GM18511 (cell line): ENCODE data around the gene NOTCH2NLA.
"Not testable (repeated sequence)": the region's sequence is repeated elsewhere in the genome, so short reads cannot be mapped to it uniquely, and the experiment has no call there.

ENCODE experiments used
- ATAC-seq: cut with Tn5 transposase; IDR thresholded peaks from one replicate; pipeline ENCODE4 v1.9.1; 2021; ENCODE audit warnings: mild to moderate bottlenecking, moderate library complexity; ENCODE audit not compliant: unreplicated experiment

The NOTCH2NLA gene

GRCh38 chr1:146228710-146229477, at the start of gene NOTCH2NLA:
TSS of gene NOTCH2NLA (minus strand) at chr1:146229021. CDS start at chr1:146189337, 39,684 bp downstream.
- ATAC-seq = peak; percentile 48

DNA sequence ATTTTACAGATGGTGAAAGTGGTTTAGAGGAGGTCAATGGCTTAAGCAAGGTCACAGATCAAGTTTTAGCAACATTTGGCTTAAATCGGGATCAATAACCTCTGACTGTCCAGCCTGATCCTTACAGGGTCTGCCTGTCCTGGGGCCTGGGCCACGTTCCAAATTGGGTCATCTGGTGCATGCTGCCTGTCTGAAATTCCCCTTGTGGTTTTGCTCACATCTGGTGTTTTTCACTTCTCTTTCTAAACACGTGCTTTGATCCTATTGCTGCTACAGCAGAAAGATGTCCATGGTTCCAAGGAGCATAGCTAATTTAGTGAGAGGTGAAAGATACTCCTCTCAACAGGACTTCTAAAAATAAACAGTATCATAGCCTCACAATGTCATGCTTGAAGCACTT, 49.5 kb upstream of the NOTCH2NLA start:
- ATAC-seq = peak; percentile 81

DNA sequence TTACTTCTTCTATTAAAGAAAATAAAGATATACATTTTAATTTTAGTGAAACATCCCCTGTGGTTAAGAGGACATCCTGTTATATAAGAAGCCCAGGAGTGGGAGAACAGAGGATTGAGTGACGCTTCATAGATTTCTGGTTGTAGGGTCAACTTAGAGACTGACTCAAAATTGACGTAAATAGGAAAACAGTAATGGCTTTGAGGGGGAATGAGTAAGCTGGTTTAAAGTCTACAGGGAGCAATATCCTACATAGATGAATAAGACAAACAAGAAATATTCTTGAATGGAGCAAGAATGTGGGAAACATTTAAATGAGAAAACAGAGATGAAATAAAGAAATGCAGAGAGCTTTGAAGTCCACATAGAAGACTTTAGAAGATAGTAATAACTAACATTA, 48.3 kb upstream of the NOTCH2NLA start:
- not testable (repeated sequence) for ATAC-seq

GRCh38 chr1:146274083-146274482, 45.3 kb upstream of the NOTCH2NLA start:
- ATAC-seq = not testable (repeated sequence)

DNA sequence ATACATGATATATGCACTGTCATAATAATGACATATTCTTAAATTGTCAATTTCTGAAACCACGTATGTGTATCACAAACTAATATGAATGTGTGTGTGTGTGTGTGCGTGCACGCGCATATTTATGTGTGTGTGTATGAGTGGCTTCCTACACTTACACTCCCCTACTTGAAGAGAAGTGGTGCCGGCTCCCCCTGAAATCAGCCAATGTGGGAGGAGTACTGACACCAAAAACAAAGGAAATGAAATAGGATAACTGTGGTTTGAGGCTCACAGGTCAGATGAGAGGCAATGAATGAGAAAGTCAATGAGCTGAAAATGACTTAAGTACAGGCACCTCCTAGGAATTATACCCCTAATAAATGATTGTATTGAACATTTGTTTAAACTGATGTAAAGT, 44.4 kb upstream of the NOTCH2NLA start:
- not testable (repeated sequence) for ATAC-seq

- not testable (repeated sequence) for ATAC-seq
Observed at GRCh38 chr1:146272734-146273133, 43.9 kb upstream of the NOTCH2NLA start.

DNA sequence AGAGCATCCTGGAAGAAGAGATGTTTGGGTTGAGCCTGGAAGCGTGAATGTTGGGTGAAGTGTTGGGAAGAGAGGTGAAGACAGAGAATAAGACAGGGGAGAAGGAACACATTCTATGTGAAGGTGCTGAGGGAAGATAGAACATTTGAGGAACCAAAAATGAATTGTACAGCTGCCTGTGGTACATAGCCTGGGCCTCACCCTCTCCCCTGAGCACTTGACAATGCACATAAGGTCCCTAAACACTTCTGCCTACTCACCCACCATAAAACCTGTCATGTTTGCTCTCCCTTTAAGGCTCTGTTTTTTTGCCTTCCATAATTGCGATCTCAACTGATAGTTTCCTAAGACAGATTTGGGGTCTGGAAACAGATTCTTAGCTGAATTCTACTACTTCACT, 43.2 kb upstream of the NOTCH2NLA start:
- not testable (repeated sequence) for ATAC-seq

DNA sequence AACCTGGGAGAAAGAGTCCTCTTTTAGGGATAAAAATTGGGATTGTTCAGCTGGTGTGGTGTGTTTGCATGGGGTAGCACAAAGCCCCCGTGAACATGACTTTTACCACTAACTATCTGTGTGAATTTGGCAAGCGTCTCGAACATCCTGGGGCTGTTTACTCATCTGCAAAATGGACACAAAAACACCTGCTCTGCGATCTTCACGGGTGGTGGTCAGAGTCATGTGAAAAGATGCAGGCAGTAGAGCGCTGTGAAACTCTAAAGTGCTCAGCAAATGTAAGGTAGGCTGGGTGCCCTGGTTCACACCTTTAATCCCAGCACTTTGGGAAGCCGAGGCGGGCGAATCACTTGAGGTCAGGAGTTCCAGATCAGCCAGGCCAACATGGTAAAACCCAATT, 41.3 kb upstream of the NOTCH2NLA start:
- ATAC-seq = not testable (repeated sequence)

GRCh38 chr1:146266179-146266748, 37.4 kb upstream of the NOTCH2NLA start:
- ATAC-seq = not testable (repeated sequence)

- ATAC-seq = not testable (repeated sequence)
Observed at GRCh38 chr1:146264761-146265160, 35.9 kb upstream of the NOTCH2NLA start.

DNA sequence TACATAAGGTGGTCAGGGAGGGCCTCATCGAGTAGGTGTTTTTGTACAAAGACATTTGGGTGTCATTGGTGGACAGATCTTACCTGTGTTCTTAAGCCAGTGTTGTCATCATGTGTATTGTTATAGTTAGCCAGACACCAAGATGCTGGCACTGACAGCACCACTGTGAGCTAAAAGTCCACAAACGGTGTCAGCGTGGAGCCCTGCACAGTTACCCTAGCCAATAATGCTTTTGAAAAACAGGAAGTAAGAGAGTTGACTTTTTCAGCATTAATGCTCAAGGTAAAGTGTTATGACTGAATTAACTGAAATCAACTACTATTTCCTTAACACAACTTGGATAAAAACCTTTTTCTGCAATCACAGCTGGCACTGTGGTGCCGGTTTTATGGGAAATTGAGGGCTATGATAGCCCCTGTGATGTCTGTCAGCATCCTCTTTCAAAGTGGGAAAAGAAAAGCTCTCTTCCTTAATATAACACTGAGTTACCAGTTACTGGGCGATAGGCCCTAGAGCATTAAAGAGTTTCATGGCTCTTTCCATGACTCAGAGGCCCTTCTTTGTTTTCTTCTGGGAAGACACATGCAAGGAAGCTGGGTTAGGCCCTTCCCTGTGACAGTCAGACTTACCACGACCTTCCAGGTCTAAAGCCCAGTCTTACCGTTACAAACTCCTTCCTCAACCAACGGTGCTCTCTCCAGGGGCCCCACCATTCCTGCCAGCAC, 31.3 kb upstream of the NOTCH2NLA start:
- ATAC-seq = not testable (repeated sequence)

GRCh38 chr1:146257992-146258552, 29.3 kb upstream of the NOTCH2NLA start:
- ATAC-seq = not testable (repeated sequence)

GRCh38 chr1:146254569-146255197, 25.9 kb upstream of the NOTCH2NLA start:
- not testable (repeated sequence) for ATAC-seq

DNA sequence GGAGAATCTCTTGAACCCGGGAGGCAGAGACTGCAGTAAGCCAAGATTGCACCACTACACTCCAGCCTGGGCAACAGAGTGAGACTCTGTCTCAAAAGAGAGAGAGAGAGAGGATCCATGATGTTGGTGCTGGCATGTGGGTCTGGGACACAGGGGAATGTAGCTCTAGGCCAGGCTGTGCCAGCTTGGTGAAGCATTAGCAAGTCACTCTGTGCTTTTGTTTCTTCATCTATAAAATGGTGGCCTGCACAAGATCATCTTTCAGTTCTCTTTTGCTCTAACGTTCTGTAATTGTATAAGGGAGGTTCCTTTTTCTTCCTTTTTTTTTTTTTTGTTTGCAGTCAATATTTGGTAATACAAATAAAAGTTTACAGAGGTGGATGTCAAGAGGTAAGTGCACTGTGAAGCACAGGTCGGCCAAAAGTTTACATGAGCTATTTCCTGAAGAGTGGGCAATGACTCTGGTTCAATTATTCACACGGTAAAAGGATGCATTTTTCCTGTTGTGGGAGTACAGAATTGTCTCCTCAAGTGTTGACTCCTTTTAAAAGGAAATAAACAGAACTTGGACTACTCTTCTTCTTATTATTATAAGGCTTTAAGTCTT, 24.5 kb upstream of the NOTCH2NLA start:
- ATAC-seq = not testable (repeated sequence)

DNA sequence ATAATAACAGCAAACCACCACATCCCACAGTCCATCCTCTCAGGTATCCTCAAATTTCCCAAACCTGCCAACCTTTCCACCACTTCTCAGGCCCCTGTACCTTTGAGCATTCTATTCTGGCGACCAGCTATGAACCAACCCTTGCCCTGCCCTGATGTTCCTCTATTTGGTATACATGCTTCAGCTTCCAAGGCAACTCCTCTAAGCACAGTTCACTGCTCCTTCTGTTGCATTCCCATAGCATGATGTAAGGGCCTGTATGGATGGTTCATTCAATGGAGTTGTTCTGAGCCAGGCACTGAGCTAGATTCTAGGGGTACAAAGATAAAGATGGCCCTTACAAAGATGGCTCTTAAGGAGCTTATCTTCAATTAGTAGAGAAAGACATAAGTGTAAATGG, 22.7 kb upstream of the NOTCH2NLA start:
- not testable (repeated sequence) for ATAC-seq

DNA sequence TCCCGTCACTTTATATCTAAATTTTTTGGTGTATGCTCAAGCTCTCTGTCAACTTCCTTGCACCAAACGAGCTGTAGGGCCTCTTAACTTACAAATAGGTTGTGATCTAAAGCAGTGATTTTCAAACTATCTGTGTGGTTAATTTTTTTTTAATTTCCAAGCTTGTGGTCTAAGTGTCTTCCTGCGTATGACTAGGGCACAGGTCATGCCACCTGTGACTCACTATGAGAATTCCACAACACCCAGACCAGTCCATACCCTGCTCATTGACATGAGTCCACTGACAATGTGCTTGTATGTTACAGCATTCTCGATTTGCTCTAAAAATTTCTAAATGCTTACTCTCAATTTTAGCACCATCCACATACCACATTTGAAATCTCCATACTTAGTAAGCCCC, 19.8 kb upstream of the NOTCH2NLA start:
- not testable (repeated sequence) for ATAC-seq

- not testable (repeated sequence) for ATAC-seq
Observed at GRCh38 chr1:146236626-146237025, 7.8 kb upstream of the NOTCH2NLA start.

- ATAC-seq = not testable (repeated sequence)
Observed at GRCh38 chr1:146236026-146236601, 7.3 kb upstream of the NOTCH2NLA start.

- ATAC-seq = not testable (repeated sequence)
Observed at GRCh38 chr1:146228144-146228682, 608 bp downstream of the NOTCH2NLA start.

DNA sequence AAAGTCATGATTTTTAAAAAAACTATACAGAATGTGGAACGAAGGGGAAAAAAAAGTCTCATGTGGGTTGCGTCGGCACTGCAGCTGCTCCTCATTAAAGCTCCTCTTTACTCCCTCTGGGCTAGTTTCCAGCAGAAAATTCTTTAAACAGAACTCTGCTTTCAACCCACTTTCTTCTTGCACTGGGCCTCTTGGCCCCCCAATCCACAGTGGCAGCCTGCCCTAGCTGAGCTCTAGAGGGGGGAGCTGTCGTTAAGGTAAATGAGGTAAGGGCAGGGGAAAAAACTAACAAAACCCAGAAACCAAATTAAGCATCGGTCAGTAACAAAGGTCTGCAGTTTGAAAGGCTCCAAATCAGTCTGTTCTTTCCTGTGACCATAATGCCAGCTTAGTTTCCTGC, 54.3 kb downstream of the NOTCH2NLA start:
- ATAC-seq = not testable (repeated sequence)
